A673 (cell line): ENCODE measurements around the gene MICALL1. TPM values are rescaled to one million over a fixed set of nuclear protein-coding genes. Genes with fewer than 3 reads are reported as not detected.

Experiments
- BruUV-seq: library from RNA; stranded (reverse); fragments of 400-500 nt; replicated peaks from 2 replicates; lab custom pipeline; 2021; lab: Mats Ljungman, UMichigan
- CTCF ChIA-PET: fragments of 300-600 bp; sonication (Branson Sonifier 250); formaldehyde crosslinking; loops from one replicate; lab custom pipeline; 2022; ENCODE audit warnings: antibody characterized with exemption; lab: Charles Lee
- POLR2A ChIA-PET: fragments of 300-600 bp; sonication (Branson Sonifier 250); formaldehyde crosslinking; loops from one replicate; lab custom pipeline; 2022; ENCODE audit warnings: antibody characterized with exemption; ENCODE audit not compliant: low non-redundant PET; lab: Charles Lee
- DNase-seq: peaks from one replicate; pipeline ENCODE4 v3.0.0-alpha.2; 2015; ENCODE audit warnings: low spot score
- H3K27ac ChIP-seq: fragments of 200-600 bp; sonication (generic); 2 replicates; pipeline ENCODE4 v1.5.1; 2016; ENCODE audit warnings: mixed run types, low read depth, mild to moderate bottlenecking, mixed read lengths, antibody characterized with exemption, low read length; ENCODE audit not compliant: poor library complexity, severe bottlenecking
- H3K27me3 ChIP-seq: fragments of 200-600 bp; sonication (generic); replicated peaks from 2 replicates; pipeline ENCODE4 v1.6.1; 2017; ENCODE audit warnings: mixed run types, low read depth, mild to moderate bottlenecking, mixed read lengths, antibody characterized with exemption, low read length; ENCODE audit not compliant: insufficient read depth, poor library complexity
- H3K36me3 ChIP-seq: fragments of 200-600 bp; sonication (generic); 2 replicates; pipeline ENCODE4 v1.6.1; 2016; ENCODE audit warnings: mixed run types, mild to moderate bottlenecking, mixed read lengths, antibody characterized with exemption, low read length; ENCODE audit not compliant: insufficient read depth, poor library complexity, severe bottlenecking
- H3K4me1 ChIP-seq: fragments of 200-600 bp; sonication (generic); 2 replicates; pipeline ENCODE4 v1.6.1; 2017; ENCODE audit warnings: mixed run types, mild to moderate bottlenecking, mixed read lengths, antibody characterized with exemption, low read length; ENCODE audit not compliant: insufficient read depth, poor library complexity, severe bottlenecking
- H3K4me3 ChIP-seq: fragments of 200-600 bp; sonication (generic); 2 replicates; pipeline ENCODE4 v1.5.1; 2016; ENCODE audit warnings: low read depth, mixed run types, mild to moderate bottlenecking, mixed read lengths, low read length; ENCODE audit not compliant: poor library complexity, severe bottlenecking
- H3K9me3 ChIP-seq: fragments of 200-600 bp; sonication (generic); 2 replicates; pipeline ENCODE4 v1.6.1; 2016; ENCODE audit warnings: mixed run types, low read depth, mild to moderate bottlenecking, mixed read lengths, antibody characterized with exemption, low read length; ENCODE audit not compliant: poor library complexity, severe bottlenecking
- CTCF ChIP-seq: fragments of 300-800, 200-600 bp; sonication (generic); conservative IDR thresholded peaks from 2 replicates; pipeline ENCODE4 v1.5.1; 2017; ENCODE audit warnings: low read depth, mild to moderate bottlenecking, antibody characterized with exemption, low read length, moderate library complexity, mixed read lengths
- EZH2 ChIP-seq: fragments of 200-600 bp; sonication (generic); IDR thresholded peaks from 2 replicates; pipeline ENCODE4 v1.6.1; 2017; ENCODE audit warnings: borderline replicate concordance, low read depth, mild to moderate bottlenecking, mixed read lengths, antibody characterized with exemption, low read length; ENCODE audit not compliant: poor library complexity, severe bottlenecking
- intact Hi-C: fragments of 100-400 bp; cut with micrococcal nuclease; formaldehyde crosslinking; loops from one replicate; pipeline ENCODE4 v1.10.0; 2022; ENCODE audit not compliant: unreplicated experiment
- total RNA-seq: library from RNA; stranded (reverse); gene quantifications from 2 replicates; pipeline ENCODE4 v1.2.3, GENCODE V29; 2021

MICALL1 gene
- total RNA-seq, 1 experiment from 2014 or later = 33.0 TPM

GRCh38 chr22:37965940-37966664 is 60.0 kb downstream of the MICALL1 start:
- TF ChIP-seq CTCF = no peak
- no peak for TF ChIP-seq EZH2
- no peaks in the 10 kb centered on the region for H3K9me3 ChIP-seq
- no peak for DNase-seq
- CTCF ChIA-PET = interaction anchor here (0.5 to 1.7 kb wide), 5 partner anchors 12 to 323 kb away, joined by 3 to 6 read pairs (median 3); no protein-coding TSS in a partner anchor
- H3K27ac ChIP-seq = no peak overlapping the region
- H3K4me3 ChIP-seq = no peak overlapping the region
- intact Hi-C loops = loop anchor here (1.0 kb wide), 1 partner anchor 149 kb away; no protein-coding TSS in a partner anchor
- H3K36me3 ChIP-seq = peaks cover 32% of the 10 kb centered on the region
- no peaks in the 10 kb centered on the region for H3K27me3 ChIP-seq
- no TSS peak for BruUV-seq
- H3K4me1 ChIP-seq = no peaks in the 10 kb centered on the region
- POLR2A ChIA-PET = no interaction called here

GRCh38 chr22:37967147-37967546 is 61.0 kb downstream of the MICALL1 start:
- no peak overlapping the region for H3K4me3 ChIP-seq
- intact Hi-C loops = no loop called here
- DNase-seq = no peak
- ChIA-PET CTCF (no interaction called here), POLR2A (no interaction called here)
- no peaks in the 10 kb centered on the region for H3K27me3 ChIP-seq
- TF ChIP-seq EZH2 = no peak
- TF ChIP-seq CTCF = no peak
- BruUV-seq = no TSS peak
- H3K36me3 ChIP-seq = peaks cover 23% of the 10 kb centered on the region
- no peak overlapping the region for H3K27ac ChIP-seq
- H3K9me3 ChIP-seq = no peaks in the 10 kb centered on the region
- peaks cover 5% of the 10 kb centered on the region for H3K4me1 ChIP-seq

- Histone ChIP-seq H3K27me3 (no peaks in the 10 kb centered on the region), H3K4me1 (peaks cover 10% of the 10 kb centered on the region), H3K27ac (no peak overlapping the region), H3K36me3 (peaks cover 21% of the 10 kb centered on the region), H3K4me3 (no peak overlapping the region), H3K9me3 (no peaks in the 10 kb centered on the region)
- TF ChIP-seq EZH2 (no peak), CTCF (no peak)
- intact Hi-C loops = no loop called here
- POLR2A ChIA-PET = no interaction called here
- CTCF ChIA-PET = no interaction called here
- BruUV-seq = no TSS peak
- no peak for DNase-seq
Observed at GRCh38 chr22:37967637-37968451, 61.7 kb downstream of the MICALL1 start.
